Femur (tissue), 1 donor: ENCODE measurements around the gene MYO1C.
"Not testable (repeated sequence)": the region's sequence is repeated elsewhere in the genome, so short reads cannot be mapped to it uniquely, and the experiment has no call there.

ENCODE experiments used
- DNase-seq: peaks from one replicate; pipeline ENCODE4 v3.0.0-alpha.2; 2017

MYO1C gene

DNA sequence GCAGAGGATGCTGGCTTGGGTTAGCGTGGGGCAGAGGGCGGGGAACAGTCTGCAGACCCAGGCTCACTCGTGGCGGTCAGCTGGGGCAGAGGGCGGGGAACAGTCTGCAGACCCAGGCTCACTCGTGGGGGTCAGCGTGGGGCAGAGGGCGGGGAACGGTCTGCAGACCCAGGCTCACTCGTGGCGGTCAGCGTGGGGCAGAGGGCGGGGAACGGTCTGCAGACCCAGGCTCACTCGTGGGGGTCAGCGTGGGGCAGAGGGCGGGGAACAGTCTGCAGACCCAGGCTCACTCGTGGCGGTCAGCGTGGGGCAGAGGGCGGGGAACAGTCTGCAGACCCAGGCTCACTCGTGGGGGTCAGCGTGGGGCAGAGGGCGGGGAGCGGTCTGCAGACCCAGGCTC, 16.2 kb upstream of the MYO1C start:
- not testable (repeated sequence) for DNase-seq

DNA sequence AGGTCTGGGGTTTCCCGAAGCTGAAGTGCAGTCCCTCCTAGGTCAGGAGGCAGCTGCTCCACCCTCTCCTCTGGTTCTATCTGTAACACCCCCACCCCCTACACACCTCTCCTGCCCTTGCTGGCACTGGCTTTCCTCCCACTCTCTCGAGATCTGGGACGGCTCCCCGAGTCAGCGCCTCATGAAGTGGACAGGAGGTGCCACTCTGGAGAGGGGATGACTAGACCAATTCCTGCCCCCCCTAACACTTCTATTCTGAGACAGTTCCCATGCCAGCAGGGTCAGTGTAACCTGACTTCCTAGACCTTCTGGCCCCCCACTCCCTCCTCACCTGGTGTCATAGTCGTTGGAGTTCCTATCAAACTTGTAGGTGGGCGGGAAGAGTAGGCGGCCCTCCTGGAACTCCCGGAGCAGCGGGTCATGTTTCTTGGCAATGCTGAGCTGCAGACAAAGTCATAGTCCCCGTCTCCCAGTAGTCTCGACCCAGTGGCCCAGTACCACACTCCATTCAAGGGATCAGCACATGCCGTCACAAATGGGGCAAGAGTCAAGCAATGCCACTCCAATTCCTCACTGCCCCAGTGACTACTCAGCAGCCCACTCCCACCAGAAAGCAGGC, 14.3 kb upstream of the MYO1C start:
- DNase-seq: no peak

DNA sequence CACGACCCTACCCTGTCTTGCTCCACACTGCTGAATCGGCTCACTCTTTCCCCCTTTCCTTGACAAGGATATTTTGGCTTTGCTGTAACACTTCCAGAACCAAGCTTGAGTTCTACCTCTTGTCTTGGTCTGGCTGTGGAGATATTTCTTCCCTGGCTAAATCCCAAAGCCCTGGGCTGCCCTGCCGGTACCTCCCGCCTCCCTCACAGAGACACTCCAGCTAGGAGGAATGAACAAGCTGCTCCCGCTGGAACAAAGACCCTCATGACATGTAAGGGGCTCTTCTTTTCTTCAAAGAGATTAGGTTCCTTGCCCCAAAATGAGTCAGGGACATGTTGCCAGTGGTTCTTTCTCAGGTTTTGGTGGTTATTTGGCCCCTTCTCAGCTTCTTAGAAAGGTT, 13.1 kb upstream of the MYO1C start:
- no peak for DNase-seq

GRCh38 chr17:1504866-1505265, 12.4 kb upstream of the MYO1C start:
- DNase-seq: no peak

GRCh38 chr17:1503699-1504098, 11.2 kb upstream of the MYO1C start:
- DNase-seq: no peak

GRCh38 chr17:1498869-1499268, 6.4 kb upstream of the MYO1C start:
- DNase-seq: no peak

DNA sequence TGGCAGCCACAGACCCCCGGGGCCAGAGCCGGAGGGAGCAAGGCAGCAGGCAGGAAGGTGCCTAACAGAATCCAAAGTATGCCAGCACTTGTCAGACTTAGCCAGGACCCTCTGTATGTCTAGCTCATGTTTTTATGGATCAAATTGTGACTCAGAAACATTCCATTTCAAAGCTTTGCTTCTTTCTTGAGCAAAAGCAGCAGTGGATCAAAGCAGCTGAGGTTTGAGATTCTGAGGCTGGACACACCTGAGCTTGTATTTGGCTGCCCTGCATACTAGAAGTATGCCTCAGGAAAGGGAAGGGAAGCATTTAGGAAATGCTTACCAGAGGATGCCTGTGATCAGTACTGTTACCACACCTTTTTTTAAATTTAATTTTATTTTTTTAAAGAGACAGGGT, 5.7 kb upstream of the MYO1C start:
- DNase-seq: no peak

- no peak for DNase-seq
Observed at GRCh38 chr17:1497831-1498230, 5.3 kb upstream of the MYO1C start.

DNA sequence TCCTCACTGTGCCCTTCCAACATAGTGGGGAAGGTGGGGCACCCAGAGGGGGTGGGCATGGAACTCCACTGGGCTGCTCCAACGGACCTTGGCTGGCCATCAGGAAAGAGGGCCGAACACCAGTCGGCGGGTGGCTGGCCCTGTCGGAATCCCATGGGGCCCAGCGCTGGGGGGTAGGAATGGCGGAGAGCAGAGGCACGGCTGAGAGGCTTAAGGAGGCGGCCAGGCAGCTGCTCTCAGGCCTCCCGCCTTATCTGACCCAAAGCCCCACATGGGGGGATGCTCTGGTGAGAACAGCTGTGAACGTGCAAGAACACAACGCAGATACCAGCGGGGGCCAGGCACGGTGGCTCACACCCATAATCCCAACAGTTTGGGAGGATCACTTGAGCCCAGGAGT, 4.4 kb upstream of the MYO1C start:
- DNase-seq: no peak

DNA sequence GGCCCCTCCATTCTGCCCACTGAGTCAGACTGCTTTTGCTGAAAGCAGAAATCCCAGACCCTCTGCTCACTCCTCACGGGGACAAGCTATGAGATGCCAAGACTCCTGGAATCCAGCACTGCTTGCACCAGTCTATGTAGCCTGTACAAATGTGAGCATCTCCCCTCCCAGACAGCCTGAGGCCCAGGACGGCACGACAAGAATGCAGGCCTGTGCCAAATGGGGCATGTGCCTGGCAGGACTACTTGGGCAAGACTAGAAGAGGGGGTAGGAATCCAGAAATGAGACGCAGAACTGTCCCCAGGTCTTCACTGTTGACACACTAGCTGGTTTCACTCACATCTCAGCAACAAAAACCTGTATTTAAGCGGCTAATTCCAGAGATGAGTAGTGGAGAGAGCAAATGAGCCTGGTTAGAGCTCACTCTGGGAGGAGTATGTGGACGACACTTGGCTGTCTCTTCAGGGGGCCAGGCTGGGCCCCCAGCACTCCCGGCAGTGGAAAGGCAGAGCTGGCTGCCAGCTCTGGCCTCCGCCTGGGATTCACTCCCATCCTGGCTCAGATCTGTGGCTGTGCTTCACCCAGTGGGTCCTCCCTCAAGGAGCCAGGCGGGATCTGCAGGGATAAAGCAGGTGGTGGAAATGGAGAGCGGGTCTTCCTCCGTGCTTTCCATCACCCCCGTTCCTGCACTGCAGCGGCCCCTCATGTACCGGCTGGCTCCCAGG, 2.9 kb upstream of the MYO1C start:
- peak; percentile 83 for DNase-seq

DNA sequence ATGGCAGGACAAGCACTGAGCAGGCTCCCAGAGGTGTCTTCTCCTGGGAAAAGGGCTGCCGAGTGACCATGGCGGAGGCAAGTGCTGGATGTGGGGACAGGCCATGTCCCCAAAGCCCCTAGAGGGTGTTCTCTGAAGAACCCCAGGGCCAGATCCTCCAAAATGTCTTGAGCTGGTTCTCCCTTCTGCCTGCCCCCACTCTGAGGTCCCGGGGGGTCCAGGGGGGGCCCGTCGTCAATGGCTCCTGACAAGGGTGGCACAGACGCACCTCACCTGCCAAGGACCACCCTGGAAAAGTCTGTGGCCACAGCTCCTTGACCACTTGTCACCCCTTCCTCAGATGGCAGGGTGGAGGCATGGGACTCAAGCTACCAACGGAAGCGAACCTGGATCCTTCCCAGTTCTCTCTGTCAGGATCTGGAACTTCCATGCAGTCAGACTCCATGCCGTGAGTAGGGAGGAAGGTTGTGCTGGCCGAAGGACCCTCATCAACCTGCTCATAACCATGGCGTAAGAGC, 2.3 kb upstream of the MYO1C start:
- no peak for DNase-seq

DNA sequence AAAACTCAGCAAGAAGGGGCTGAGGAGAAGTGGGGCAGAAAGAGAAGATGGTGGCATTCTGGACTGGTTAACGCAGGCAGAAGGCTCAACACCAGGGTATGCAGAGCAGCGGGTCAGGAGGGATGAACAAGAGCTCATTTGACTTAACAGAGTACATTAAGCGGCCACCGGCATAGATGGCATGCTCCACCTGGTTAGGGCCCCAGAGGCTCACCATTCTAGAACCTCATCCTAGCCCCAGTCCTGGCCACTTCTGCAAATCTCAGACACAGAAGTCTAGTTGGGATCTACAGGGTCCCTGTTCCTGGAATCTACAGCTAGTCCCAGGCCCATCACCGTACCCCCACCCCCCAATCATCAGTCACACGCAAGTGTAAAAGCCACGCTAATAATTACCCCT, 1.7 kb upstream of the MYO1C start:
- no peak for DNase-seq

DNA sequence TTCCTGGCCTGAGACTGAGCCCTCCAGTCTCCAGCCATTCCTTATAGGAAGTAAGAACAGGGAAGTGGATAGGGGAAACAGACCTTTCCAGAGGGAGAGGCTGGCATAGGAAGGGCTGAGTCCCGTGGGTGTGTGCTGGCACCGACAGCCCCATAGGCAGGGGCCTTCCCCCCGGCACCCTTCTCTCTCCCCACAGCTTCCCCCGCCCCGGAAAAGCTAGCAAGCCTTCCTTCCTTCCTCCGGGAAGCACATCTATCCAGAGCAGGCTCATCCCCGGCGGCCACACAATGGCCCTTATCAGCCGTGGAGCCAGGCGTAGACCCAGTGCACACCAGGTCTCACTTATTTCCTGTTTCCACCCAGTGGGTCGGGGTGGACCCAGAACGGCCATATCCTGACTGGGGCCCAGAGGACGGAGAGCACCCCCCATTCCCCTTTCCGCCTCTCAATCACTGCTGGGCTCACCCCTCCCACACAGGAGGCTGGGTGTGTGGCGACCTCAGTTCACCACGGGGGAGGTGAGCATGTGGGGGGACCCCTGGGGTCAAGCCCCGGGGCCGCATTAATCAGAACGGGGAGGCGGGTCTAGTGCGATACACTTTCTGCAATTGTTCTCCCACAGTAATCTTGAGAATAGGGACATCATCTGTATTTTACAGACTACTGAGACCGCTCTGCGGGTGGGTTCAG, 950 bp upstream of the MYO1C start:
- no peak for DNase-seq

DNA sequence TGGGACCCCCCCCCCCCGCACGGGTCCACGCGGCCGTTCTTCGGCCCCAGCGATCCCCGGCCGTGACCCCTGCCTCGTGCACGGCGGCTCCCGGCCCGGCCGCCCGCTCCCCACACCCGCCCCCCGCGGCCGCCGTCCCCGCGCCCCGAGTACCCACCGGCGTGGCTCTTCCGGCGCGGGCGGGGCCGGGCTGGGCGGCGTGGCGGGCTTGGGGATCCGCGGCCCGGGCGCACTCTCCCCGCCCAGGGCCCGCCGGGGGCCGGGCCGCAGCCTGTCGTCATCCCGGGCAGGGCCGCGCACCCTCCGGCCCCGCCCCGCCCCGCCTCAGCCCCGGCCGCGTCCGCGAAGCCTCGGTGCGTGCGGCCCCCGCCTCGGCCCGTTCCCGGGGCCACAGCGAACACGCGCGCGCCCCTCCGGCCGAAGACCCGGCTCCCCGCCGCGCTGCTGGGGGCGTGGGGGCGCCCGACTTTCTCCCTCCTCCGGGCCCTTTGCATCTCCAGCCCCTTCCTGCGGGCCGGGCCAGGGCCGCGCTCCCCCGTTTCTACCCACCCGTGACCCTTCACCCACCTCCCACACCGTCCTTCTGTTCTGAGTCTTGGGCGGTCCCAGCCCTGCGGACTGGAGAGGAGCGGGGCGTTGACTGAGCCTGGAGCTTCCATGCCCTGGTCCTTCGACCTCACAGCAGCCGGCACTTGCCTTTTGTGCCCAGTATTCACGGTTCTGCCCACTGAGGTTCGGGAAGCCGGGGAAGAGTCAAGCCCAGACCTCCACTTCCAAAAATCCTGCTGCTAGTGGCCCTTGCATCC, 840 bp downstream of the MYO1C start:
- peak; percentile 76 for DNase-seq

GRCh38 chr17:1490643-1491442, 1.6 kb downstream of the MYO1C start:
- peak; percentile 83 for DNase-seq

DNA sequence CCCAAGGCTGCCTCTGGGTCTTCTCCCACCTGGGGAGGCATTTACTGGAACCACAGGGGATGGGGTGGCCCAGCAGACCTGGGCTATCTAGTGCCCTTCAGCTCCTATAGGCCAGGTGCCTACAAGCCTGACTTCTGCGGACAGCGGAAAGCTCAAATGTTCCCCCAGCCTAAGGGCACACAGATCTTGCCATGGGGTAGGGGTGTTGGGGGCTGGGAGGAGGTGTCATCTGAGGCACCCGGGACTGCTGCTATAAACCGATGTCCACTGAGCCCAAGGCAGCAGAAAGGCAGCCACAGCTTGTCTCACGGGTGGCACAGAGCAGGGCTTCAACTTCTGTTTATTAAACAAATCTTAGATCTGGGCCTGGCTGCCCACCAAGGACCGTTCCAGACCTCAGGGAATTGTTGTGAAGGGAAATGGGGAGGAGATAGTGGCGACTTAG, 3.6 kb downstream of the MYO1C start:
- peak; percentile 43 for DNase-seq

DNA sequence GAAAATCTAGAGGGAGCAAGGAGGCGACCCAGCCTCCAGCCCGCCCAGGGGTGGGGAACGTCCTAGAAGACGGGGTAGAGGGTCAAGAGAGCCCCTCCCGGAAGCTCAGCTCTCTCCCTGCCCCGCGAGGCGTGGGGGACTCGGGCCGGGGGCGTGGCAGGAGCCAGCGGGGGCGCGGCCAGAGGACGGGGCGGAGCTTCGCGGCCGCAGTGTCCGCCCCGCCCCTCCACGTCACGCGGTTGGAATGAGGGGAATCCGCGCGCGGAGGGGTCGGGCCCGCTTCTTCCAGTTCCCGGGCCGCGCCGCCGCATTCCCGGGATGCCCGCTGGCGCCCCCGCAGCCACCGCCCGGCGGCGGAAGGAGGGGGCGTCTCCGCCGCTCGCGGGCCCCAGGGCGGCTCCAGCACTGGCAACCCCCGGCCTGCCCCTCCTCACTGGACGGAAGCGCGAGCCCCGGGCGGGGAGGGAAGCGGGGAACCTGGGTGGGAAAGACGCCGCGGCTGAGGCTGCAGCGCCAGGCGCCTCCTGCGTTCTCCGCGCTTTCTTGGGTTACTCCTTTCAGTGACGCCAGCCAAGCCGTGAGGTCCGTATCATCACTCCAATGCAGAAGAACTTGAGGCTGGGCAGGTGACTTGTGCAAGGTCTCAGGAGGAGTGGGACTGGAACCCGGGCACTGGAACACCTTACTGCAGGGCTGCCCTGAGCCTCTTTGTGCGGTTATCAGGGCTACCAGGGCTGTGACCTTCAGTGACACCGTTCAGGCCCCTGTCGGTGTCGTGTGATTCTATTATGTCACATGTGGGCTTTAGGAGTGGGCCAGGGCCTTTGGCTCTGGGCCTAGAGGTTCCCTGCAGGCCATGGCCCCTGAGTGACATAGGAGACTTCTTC, 4.3 kb downstream of the MYO1C start:
- peak; percentile 92 for DNase-seq

GRCh38 chr17:1486802-1487695, 5.4 kb downstream of the MYO1C start:
- DNase-seq: peak; percentile 88

DNA sequence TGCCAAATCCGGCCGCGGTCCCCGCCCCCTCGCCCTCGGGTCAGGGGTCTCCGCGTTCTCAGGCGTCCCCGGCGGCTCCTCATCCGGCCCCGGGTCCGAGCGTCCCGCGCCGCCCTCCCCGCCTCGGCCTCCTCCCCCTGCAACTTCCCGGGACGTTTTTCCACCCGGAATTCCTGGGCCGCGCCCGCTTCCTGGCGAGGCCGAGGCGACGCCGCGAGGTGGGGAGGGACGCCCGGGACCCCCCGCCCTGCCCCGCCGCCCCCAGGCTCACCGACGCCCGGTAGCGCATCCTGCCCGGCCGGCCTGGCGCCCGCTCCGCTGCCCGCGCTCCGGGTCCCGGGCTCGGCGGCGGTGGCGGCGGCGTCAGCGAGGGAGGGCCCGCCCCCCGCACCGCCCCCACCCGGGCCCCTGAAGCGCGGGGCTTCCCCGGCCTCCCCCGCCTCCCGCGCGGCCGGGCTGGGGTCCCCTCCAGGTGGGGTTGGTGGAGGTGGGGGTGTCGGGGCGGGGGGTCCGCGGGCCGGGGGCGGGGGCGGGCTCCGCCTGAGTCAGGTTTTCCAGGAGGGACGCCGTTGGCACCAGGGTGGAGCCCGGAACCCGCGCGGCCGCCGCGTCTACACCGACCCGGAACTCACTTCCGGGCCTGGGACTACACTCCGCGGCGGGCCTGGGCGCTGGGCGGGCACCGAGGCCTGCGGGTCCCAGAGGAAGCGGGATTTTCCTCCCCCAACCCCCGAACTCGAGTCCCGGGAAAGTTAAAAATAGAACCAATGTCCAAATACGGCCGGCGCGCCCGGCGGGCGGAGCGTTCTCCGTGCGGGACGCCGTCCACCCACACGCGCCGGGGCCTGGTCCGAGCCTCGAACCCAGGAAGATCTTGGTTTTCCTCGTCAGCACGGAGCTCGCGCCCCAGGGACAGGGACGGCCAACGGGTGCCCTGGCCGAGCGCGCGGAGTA, 6.8 kb downstream of the MYO1C start:
- peak; percentile 82 for DNase-seq
